ENCODE data around the gene OPCML. TPM values are rescaled to one million over a fixed set of nuclear protein-coding genes. Genes with fewer than 3 reads are reported as not detected.

OPCML gene
- total and polyA plus RNA-seq, 2 experiments from 2014 or later, result 1.2 to 4.4 TPM

GRCh38 chr11:132466983-132467382 is 1065.3 kb downstream of the OPCML start (continued):
- TF ChIP-seq ZNF462 (CRISPR knock-in tag; IDR thresholded peaks at IDR 0.05), result no peak
- no peak for TF ChIP-seq EZH2 (IDR thresholded peaks at IDR 0.05; ENCODE audit: low read depth, unreplicated experiment)
- no peak for TF ChIP-seq POLR2AphosphoS5 (IDR thresholded peaks at IDR 0.05; ENCODE audit: low read depth)
- no peak for TF ChIP-seq CREB1 (CRISPR knock-in tag; IDR thresholded peaks at IDR 0.05; ENCODE audit: low read depth)

GRCh38 chr11:132464939-132465338 is 1067.4 kb downstream of the OPCML start:
- ATAC-seq (no peak), DNase-seq (ENCODE audit: low spot score) (no peak)
- no peak overlapping the region for H3K27ac Mint-ChIP-seq
- H3K36me3 Mint-ChIP-seq (ENCODE audit: low read depth), result no peaks in the 10 kb centered on the region
- Histone ChIP-seq H3K9me2 (ENCODE audit: insufficient read depth) (no peaks in the 10 kb centered on the region), H3F3A (replicated peaks; ENCODE audit: low read depth) (no peaks in the 10 kb centered on the region), H3K4me2 (no peak overlapping the region), H4K20me1 (replicated peaks; ENCODE audit: insufficient read depth) (no peaks in the 10 kb centered on the region), H3K27me3 (ENCODE audit: insufficient read depth) (no peaks in the 10 kb centered on the region), H3K4me1 (ENCODE audit: insufficient read depth) (no peaks in the 10 kb centered on the region), H3K27ac (ENCODE audit: low read depth) (no peak overlapping the region), H3K4me3 (no peak overlapping the region), H3K36me3 (ENCODE audit: insufficient read depth) (no peaks in the 10 kb centered on the region), H2AFZ (no peak overlapping the region), H3K79me2 (replicated peaks; ENCODE audit: insufficient read depth) (no peaks in the 10 kb centered on the region)
- H3K9me3 Mint-ChIP-seq, result peaks cover 3% of the 10 kb centered on the region; the same call in 1 of the 3 replicates
- H3K27me3 Mint-ChIP-seq (ENCODE audit: insufficient read depth, low read depth, poor library complexity), result peaks cover 1% of the 10 kb centered on the region
- H3K4me1 Mint-ChIP-seq, result no peaks in the 10 kb centered on the region; the same call in 2 of the 3 replicates
- no peak overlapping the region for H3K4me3 Mint-ChIP-seq
- TF ChIP-seq ZNF462 (CRISPR knock-in tag; IDR thresholded peaks at IDR 0.05), result no peak
- no peak for TF ChIP-seq REST (IDR thresholded peaks at IDR 0.05; ENCODE audit: unreplicated experiment)
- no peak for TF ChIP-seq EZH2 (IDR thresholded peaks at IDR 0.05; ENCODE audit: low read depth, unreplicated experiment)
- TF ChIP-seq STAT1 (IDR thresholded peaks at IDR 0.05; ENCODE audit: unreplicated experiment), result no peak

Data from GM23338 (cell line).